PFSK-1 (cell line): Measurements from ENCODE around the gene GRID1.

Source experiments
- FOXP2 ChIP-seq: optimal IDR thresholded peaks from 2 replicates; pipeline ENCODE3; 2011; ENCODE audit warnings: borderline replicate concordance, control low read depth, inconsistent platforms; ENCODE audit not compliant: insufficient read depth; ENCODE audit errors: extremely low read length, extremely low read depth
- POLR2AphosphoS5 ChIP-seq: IDR thresholded peaks from 2 replicates; pipeline ENCODE4 v1.6.1; 2012; ENCODE audit warnings: low read depth, mild to moderate bottlenecking, control low read depth, low read length, moderate library complexity
- SIN3A ChIP-seq: IDR thresholded peaks from 2 replicates; pipeline ENCODE4 v1.6.1; 2012; ENCODE audit warnings: mild to moderate bottlenecking, low read length, moderate library complexity, borderline replicate concordance; ENCODE audit not compliant: insufficient read depth
- TAF1 ChIP-seq: IDR thresholded peaks from 2 replicates; pipeline ENCODE4 v1.6.1; 2012; ENCODE audit warnings: low read length, control low read depth, borderline replicate concordance; ENCODE audit not compliant: insufficient read depth
- TF ChIP-seq, protein P1 (sequence below), 2 experiments: IDR thresholded peaks; 2 replicates each; pipeline versions ENCODE4 v1.6.1 to v1.8.0; 2011 to 2012; ENCODE audit warnings: low read depth in 2 of 2, low read length in 2 of 2, control low read depth in 1 of 2, inconsistent platforms in 1 of 2, mild to moderate bottlenecking in 1 of 2, moderate library complexity in 1 of 2; ENCODE audit not compliant: insufficient read depth in 1 of 2

GRID1 gene

DNA sequence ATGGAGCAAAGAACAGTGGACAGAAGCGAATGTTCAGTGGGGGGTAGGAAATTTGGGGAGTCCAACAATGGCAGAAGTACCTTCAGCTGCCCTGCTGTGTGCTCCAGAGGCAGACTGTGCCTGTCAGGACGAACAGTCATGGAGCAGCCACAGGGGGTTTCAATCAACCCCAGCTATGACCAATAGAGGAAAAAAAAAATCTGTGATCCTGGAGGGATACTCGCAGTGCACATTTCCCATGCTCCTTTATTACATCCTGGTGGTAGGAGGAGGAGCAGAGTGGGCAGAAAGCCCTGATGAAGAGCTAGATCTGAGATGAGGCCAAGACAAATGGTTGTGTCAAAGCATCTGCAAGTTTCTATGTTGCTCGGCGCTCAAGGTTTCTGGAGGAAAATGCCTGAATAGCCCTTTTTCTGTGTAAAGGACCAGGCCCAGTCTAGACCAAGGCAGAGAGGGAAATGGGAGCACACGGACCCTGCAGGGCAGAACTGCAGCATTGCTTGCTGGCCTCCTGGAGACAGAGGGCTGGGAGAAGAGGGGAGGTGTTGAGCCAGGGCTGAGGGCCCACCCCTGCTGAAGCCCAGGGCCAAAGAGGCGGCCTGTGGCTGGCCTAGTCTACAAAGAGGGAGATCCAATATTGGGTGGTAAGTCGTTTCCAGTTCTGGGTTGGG lies 201.5 kb downstream of the GRID1 start:
- TF ChIP-seq SIN3A (no peak), FOXP2 (no peak), TAF1 (no peak), POLR2AphosphoS5 (no peak)
- TF ChIP-seq, protein P1, sequence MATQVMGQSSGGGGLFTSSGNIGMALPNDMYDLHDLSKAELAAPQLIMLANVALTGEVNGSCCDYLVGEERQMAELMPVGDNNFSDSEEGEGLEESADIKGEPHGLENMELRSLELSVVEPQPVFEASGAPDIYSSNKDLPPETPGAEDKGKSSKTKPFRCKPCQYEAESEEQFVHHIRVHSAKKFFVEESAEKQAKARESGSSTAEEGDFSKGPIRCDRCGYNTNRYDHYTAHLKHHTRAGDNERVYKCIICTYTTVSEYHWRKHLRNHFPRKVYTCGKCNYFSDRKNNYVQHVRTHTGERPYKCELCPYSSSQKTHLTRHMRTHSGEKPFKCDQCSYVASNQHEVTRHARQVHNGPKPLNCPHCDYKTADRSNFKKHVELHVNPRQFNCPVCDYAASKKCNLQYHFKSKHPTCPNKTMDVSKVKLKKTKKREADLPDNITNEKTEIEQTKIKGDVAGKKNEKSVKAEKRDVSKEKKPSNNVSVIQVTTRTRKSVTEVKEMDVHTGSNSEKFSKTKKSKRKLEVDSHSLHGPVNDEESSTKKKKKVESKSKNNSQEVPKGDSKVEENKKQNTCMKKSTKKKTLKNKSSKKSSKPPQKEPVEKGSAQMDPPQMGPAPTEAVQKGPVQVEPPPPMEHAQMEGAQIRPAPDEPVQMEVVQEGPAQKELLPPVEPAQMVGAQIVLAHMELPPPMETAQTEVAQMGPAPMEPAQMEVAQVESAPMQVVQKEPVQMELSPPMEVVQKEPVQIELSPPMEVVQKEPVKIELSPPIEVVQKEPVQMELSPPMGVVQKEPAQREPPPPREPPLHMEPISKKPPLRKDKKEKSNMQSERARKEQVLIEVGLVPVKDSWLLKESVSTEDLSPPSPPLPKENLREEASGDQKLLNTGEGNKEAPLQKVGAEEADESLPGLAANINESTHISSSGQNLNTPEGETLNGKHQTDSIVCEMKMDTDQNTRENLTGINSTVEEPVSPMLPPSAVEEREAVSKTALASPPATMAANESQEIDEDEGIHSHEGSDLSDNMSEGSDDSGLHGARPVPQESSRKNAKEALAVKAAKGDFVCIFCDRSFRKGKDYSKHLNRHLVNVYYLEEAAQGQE (IDR thresholded peaks at IDR 0.05; ENCODE audit: insufficient read depth in 1 of 2, low read depth in 2 of 2, low read length in 2 of 2) = no peak

DNA sequence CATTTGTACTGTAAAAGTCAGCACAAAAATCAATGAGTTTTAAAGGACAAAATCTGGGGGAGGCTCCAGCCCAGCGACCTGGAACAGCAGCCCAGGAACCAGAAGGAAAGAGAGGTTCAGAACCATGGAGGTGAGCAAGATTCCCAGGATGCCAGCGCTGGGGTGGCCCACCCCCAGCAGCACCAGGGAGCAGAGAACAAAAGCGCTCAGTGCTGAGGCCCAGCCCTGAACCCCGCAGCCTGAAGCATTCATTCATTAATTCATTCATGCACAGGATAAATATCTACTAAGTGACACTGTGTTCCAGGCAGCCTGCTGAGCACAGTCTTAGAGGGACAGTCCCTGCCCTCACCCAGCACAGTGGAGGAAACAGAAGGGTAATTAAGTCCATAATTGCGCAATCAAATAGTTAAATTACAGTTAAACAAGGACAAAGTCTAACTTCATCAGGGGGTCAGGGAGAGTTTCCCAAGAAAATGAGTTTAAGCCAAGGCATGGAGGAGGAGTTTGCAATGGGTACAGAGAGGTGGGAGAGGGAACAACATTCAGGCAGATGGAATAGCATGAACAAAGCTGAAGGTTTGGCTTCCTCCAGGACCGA lies 202.3 kb downstream of the GRID1 start:
- TF ChIP-seq SIN3A (no peak), FOXP2 (no peak)
- TF ChIP-seq, protein P1 (IDR thresholded peaks at IDR 0.05; ENCODE audit: insufficient read depth in 1 of 2, low read depth in 2 of 2, low read length in 2 of 2) = no peak

DNA sequence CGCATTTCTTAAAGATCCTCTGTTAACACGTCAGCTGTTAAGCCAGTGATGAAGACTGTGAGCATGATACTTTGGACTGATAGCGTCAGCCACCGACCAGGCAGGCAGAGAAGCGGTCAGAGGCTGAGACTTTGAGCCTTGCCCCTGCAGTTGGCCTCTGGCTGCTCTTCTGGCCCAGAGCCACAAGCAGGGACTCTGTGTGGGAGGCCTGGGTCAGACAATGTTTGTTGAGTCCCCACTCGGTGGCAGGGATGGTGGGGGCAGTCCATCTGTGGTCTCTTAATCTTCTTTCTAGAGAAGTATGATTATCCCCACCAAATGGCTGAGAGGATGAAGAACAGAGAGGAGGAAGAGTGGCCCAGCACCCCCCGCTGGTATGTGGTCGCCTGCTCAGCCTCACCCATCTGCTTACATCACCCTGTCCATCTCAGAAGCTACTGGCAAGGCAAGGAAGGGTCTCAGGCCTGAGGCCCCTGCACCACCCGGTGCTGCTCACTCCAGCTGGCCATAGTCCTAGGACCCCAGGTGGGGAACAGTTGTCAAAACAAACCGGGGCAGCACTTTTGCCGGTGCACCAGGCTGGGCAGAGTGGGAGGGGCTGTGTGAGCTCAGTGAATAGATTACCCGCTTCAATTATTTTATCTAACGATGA lies 202.9 kb downstream of the GRID1 start:
- no peak for TF ChIP-seq TAF1
- TF ChIP-seq POLR2AphosphoS5 = no peak
- no peak for TF ChIP-seq FOXP2
- no peak for TF ChIP-seq SIN3A
- TF ChIP-seq, protein P1 (IDR thresholded peaks at IDR 0.05; ENCODE audit: insufficient read depth in 1 of 2, low read depth in 2 of 2, low read length in 2 of 2) = no peak

DNA sequence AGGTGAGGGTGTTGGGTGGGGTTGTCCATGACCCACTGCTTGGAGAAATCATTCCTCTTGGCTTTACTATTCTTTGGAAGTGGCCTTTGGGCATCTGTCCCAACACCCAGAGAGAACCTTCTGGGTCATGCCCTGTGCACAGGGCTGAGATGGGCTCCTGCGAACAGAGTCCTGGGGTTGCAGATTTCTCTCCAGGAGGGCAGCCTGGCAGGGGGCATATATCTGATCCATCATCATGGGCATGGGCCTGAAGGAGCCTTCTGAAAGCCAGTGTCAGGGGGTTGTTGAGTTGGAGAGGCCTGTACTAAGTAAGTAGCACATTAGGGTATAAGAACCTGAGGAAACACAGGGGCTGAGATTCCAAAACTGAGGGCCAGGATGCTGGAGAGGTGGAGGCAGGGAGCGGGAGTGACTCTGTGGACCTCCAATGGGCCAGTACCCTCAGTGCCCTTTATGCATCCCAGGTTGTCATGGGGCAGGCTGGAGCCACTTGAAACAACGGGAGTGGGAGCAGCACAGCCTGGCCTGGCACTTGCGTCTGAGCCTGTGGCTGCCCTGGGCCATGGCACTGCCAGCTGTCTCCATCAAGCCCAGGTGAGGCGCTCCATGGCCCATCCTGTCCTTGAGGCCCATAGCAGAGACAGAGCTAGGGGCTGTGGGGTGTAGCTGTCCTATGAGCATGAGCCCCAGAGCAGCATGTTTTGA lies 203.7 kb downstream of the GRID1 start:
- TF ChIP-seq SIN3A (no peak), TAF1 (no peak), FOXP2 (no peak)
- TF ChIP-seq, protein P1 (IDR thresholded peaks at IDR 0.05; ENCODE audit: insufficient read depth in 1 of 2, low read depth in 2 of 2, low read length in 2 of 2) = no peak
